ENCODE results near the gene FHL2.

The FHL2 gene

DNA sequence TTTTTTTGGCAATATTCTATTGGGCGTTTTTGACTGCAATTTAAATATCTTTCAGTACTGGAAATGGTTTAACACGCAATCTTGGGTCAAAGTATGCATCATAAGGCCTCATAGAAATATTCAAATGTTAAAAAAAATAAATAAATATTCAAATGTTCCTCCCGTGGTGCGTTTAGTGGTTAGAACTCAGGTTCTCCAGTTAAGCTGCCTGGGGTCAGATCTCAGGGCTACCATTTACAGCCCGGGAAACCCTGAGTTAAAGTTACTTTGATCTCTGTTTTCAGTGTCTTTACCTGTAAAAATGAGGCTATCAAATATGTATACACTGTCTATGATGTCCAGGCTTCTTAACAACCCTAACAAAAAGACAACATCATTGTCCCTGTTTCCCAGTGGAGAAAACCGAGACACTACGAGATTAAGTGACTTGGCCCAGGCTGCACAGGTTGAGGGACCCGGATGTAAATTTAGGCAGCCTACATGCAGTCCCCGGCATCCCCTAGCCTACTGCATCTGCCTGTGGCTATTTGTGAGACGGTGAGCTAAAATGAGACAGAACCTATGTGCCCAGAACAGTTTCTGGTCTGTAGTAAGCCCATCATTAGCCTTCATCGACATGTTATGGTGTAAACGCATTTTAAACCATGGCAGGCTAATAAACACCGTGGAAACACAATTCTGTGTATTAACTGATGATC is 1.7 kb downstream of the FHL2 start:
- no peak for DNase-seq (ENCODE audit: low spot score)

DNA sequence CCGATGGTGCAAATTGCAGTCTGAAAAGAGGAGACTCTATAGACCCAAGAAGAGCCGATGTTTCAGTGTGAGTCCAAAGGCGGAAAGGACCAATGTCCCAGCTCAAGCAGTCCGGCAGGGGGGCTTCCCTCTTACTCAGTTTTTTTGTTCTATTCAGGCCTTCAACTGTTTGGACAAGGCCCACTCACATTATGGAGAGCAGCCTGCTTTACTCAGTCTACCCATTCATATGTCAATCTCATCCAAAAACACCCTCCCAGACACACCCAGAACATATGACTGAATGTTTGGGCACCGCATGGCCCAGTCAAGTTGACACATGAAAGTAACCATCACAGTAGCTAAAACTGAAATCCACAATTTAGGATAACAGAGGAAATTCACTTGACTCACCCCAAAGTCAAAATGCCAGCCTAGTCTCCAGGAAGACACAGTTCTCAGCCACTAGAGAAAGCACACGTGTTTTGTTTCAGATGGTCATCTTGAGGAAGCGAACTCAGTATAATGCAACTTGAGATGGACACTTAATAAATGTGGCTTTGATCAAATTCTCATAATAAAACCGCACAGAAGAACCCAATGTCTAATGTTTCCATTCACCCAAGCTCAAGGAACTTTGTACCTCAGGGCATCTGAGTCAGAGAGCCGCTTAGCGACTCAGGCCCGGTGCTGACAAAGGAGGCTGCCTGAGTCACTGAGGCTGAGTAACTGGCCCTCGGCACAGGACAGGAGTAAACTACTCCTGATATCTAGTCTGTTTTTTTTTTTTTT is 2.4 kb downstream of the FHL2 start:
- DNase-seq (ENCODE audit: low spot score) = peak; percentile 92

GRCh38 chr2:105395691-105396090 is 3.2 kb downstream of the FHL2 start:
- no peak for DNase-seq (ENCODE audit: low spot score)

- no peak for DNase-seq (ENCODE audit: low spot score)
Measured at GRCh38 chr2:105394951-105395611, 3.8 kb downstream of the FHL2 start.

GRCh38 chr2:105393373-105394055 is 5.3 kb downstream of the FHL2 start:
- DNase-seq (ENCODE audit: low spot score) = no peak

- no peak for DNase-seq (ENCODE audit: low spot score)
Measured at GRCh38 chr2:105391763-105392662, 6.8 kb downstream of the FHL2 start.

DNA sequence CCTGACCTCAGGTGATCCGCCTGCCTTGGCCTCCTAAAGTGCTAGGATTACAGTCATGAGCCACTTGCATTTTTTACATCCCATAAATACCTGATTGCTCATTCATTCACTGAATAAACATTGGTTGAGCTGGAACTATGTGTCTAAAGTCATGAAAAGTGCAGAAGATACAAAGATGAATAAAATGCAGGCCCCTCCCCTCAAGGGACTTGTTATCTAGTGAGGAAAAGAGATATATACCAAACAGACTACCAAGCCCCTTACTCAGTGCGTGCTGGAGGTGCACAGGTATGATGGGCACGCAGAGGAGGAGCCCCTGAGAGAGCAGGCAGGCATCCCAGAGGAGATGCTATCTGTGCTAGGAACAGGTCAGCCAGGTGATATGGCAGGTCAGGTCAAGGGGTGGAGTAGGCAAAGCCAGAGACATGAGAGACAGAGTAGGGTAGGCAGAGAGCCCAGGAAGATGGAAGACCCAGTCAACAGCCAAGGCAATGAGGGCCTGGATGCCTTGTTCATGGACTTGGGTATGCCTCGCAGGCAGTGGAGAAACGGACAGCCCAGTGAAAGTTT is 7.7 kb downstream of the FHL2 start:
- DNase-seq (ENCODE audit: low spot score) = no peak

- no peak for DNase-seq (ENCODE audit: low spot score)
Measured at GRCh38 chr2:105390454-105390853, 8.4 kb downstream of the FHL2 start.

DNA sequence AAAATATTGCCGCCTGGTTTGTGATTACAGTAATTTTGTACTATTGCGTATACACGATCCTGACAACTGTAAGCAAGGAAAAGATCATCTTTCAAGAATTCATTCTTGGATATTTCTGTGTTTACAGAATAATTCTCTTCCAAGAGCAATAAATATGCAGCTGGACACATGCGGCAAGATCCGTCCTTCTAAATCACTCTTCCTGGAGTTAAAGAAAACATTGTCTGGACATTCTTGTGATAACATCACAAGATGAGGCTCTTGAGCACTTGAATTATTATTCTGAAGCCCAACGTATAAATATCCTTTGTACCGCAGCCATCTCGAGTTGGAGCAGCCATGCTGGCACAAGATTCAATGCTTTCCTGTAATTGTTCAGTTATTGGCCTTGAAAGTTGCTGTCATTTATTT is 9.9 kb downstream of the FHL2 start:
- DNase-seq (ENCODE audit: low spot score) = peak; percentile 74

DNA sequence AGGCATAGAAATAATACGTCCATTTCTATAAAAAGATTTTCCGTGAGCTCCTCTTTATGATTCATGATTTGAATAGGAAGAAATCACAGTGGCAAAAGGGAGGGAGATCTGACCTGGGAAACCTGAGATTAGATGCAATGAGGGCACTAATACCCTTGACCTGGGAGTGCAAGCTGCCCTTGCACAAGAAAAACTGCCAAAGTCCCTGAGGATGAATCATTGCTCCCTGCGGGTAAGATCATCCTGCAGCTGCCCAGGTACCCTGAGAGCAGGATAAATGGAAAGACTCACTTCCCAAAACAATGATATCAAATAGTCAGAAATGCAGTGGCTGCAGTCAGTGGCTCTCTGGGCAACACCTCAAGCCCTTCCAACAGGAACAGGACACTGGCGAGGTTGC is 11.6 kb downstream of the FHL2 start:
- DNase-seq (ENCODE audit: low spot score) = no peak

DNA sequence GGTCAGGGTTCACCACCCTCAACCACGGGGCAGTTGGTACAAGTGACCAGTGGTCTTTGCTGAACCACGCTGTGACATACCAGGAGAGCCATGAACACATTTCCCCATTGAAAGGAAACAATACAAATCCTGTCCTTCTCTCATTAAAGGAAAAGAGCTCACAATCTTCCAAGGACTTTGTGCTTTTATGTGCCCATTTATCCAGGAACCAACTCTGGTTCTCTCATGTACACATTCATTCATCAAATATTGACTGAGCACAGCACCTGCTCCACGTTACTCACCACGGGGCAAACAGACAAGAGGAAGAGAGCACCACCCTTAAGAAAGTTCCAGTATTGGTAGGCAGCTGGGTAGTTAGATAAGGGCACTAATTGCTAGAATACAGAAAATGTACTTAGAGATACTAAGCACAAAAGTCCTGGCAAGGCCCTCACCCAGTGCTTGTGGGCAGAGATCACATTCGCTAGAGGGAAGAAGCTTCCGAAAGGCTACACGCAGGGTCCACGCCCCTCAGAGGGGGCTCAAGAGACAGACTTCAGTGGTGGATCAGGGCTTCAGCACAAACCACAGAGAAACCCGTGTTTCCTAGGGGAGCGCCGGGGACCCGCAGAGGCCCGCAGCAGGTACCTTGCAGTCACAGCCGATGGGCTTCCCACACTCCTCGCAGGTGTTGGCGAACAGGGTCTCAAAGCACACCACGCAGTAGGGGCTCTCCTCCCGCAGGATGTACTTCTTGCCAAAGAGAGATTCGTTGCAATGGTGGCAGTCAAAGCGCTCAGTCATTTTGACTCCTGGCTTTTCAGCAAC is 12.9 kb downstream of the FHL2 start:
- no peak for DNase-seq (ENCODE audit: low spot score)

DNA sequence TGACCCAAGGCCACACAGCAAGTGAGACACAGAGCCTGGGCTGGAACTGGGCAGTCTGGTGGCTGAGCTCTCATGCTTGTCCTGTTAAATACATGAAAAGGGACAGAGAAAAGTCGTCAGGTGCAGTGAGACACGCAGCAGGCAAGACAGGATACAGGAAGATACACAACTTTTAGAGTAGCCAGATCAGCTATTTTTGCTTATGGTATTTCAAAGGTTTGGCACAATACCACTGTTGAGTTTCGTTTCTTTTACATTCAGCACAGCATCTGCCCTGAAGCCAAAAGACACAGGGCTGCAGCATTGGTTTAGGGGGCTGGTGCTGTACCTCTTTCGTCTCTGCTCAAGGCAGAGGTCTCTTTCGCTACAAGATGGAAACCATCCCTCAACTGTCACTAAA is 14.0 kb downstream of the FHL2 start:
- DNase-seq (ENCODE audit: low spot score) = no peak

GRCh38 chr2:105384216-105384615 is 14.6 kb downstream of the FHL2 start:
- DNase-seq (ENCODE audit: low spot score) = no peak

GRCh38 chr2:105383432-105384166 is 15.3 kb downstream of the FHL2 start:
- no peak for DNase-seq (ENCODE audit: low spot score)

- DNase-seq (ENCODE audit: low spot score) = no peak
Measured at GRCh38 chr2:105382177-105382576, 16.7 kb downstream of the FHL2 start.

DNA sequence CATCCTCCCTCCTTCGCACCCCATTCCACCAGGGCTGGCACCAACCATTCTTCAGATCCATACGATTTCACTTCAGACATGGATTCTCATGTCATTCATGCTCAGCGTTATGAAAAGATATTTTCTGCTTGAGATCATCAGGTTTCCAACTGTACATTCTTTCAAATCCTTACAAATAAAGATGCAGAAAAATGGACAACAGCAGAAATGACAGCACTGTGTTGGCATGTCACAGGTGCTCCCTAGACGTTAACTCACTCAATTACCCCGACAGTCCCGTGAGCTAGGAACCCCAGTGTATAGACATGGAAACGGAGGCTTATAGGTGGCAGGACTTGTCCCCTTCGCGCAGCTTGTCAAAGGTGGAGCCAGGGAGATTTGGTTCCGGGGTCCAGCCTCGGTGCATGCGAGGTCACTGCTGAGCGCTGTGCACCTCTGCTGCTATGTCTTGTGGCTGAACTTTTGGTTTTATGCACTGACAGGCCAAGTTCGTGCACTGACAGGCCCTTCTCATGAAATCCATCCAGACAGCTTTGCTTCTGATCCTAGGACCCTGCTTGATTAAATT is 17.7 kb downstream of the FHL2 start:
- no peak for DNase-seq (ENCODE audit: low spot score)

- no peak for DNase-seq (ENCODE audit: low spot score)
Measured at GRCh38 chr2:105380432-105381100, 18.3 kb downstream of the FHL2 start.

GRCh38 chr2:105379741-105380186 is 19.1 kb downstream of the FHL2 start:
- no peak for DNase-seq (ENCODE audit: low spot score)

Data from AG08395 (cell line).